IPS DF 6.9 (cell line): ENCODE results near the gene SFTA2.
"Not testable (repeated sequence)": the region's sequence is repeated elsewhere in the genome, so short reads cannot be mapped to it uniquely, and the experiment has no call there.

ENCODE experiments used
- DNase-seq: peaks from one replicate; pipeline ENCODE4 v3.0.0-alpha.2; 2013; ENCODE audit warnings: low read depth, low spot score
- H3K27ac ChIP-seq: one replicate; pipeline ENCODE4 v1.5.1; 2013; ENCODE audit warnings: low read length, control low read depth
- H3K27me3 ChIP-seq: 2 replicates; pipeline ENCODE4 v1.6.1; 2013; ENCODE audit warnings: mild to moderate bottlenecking, low read length; ENCODE audit not compliant: control insufficient read depth, insufficient read depth
- H3K36me3 ChIP-seq: 2 replicates; pipeline ENCODE4 v1.6.1; 2013; ENCODE audit warnings: low read length; ENCODE audit not compliant: control insufficient read depth, insufficient read depth
- H3K4me1 ChIP-seq: 2 replicates; pipeline ENCODE4 v1.6.1; 2013; ENCODE audit warnings: low read length; ENCODE audit not compliant: control insufficient read depth, insufficient read depth
- H3K4me3 ChIP-seq: 2 replicates; pipeline ENCODE4 v1.5.1; 2013; ENCODE audit warnings: mild to moderate bottlenecking, low read length
- H3K9me3 ChIP-seq: 2 replicates; pipeline ENCODE4 v1.6.1; 2013; ENCODE audit warnings: low read length, inconsistent platforms; ENCODE audit not compliant: control insufficient read depth, insufficient read depth
- WGBS: extraction: QIAGEN DNeasy Blood & Tissue Kit; methylation state at CpG from one replicate; pipeline ENCODE4 v1.1.7; 2013; ENCODE audit warnings: mixed read lengths, missing lambda C conversion rate; ENCODE audit not compliant: insufficient read length, insufficient coverage; 5-methylcytosine and 5-hydroxymethylcytosine counted together

The SFTA2 gene

GRCh38 chr6:30927080-30927479, 4.9 kb downstream of the SFTA2 start:
- H3K9me3 ChIP-seq, H3K4me3 ChIP-seq: not testable (repeated sequence)

GRCh38 chr6:30926644-30927043, 5.3 kb downstream of the SFTA2 start:
- no peak overlapping the region for H3K27ac ChIP-seq
- peaks cover 5% of the 10 kb centered on the region; the same call in 1 of the 2 replicates for H3K36me3 ChIP-seq
- no peaks in the 10 kb centered on the region for H3K27me3 ChIP-seq
- H3K4me1 ChIP-seq, result peaks cover 2% of the 10 kb centered on the region; the same call in 1 of the 2 replicates
- no CpG with 5 or more reads among the region's 4 CpGs for WGBS
- no peak for DNase-seq
- no peaks in the 10 kb centered on the region for H3K9me3 ChIP-seq
- no peak overlapping the region for H3K4me3 ChIP-seq

More at GRCh38 chr6:30927080-30927479, 4.9 kb downstream of the SFTA2 start:
- H3K36me3 ChIP-seq, H3K27me3 ChIP-seq, H3K4me1 ChIP-seq, DNase-seq, H3K27ac ChIP-seq: not testable (repeated sequence)
- WGBS, result no CpG with 5 or more reads among the region's 3 CpGs

GRCh38 chr6:30924040-30924627, 7.8 kb downstream of the SFTA2 start:
- DNase-seq, H3K9me3 ChIP-seq, H3K4me1 ChIP-seq, H3K27ac ChIP-seq, H3K27me3 ChIP-seq, H3K4me3 ChIP-seq: not testable (repeated sequence)
- H3K36me3 ChIP-seq, result peaks cover 17% of the 10 kb centered on the region
- WGBS, result no CpG with 5 or more reads among the region's 9 CpGs

GRCh38 chr6:30922447-30922852, 9.5 kb downstream of the SFTA2 start:
- Histone ChIP-seq H3K4me1 (peaks cover 2% of the 10 kb centered on the region; the same call in 1 of the 2 replicates), H3K9me3 (no peaks in the 10 kb centered on the region), H3K36me3 (peaks cover 17% of the 10 kb centered on the region), H3K27ac (no peak overlapping the region), H3K4me3 (no peak overlapping the region), H3K27me3 (no peaks in the 10 kb centered on the region)
- WGBS, result no CpG with 5 or more reads among the region's 7 CpGs
- no peak for DNase-seq

- H3K27me3 ChIP-seq, result no peaks in the 10 kb centered on the region
- no peak for DNase-seq
- H3K9me3 ChIP-seq, result no peaks in the 10 kb centered on the region
- no peak overlapping the region for H3K4me3 ChIP-seq
- no peak overlapping the region for H3K27ac ChIP-seq
- H3K4me1 ChIP-seq, result peaks cover 3% of the 10 kb centered on the region; the same call in 1 of the 2 replicates
- peaks cover 17% of the 10 kb centered on the region for H3K36me3 ChIP-seq
- WGBS, result no CpG with 5 or more reads among the region's 8 CpGs
Observed at GRCh38 chr6:30918670-30919069, 13.3 kb downstream of the SFTA2 start.

GRCh38 chr6:30917487-30917886, 14.5 kb downstream of the SFTA2 start:
- Histone ChIP-seq H3K4me3 (no peak overlapping the region), H3K27me3 (no peaks in the 10 kb centered on the region), H3K36me3 (peaks cover 17% of the 10 kb centered on the region), H3K27ac (no peak overlapping the region), H3K4me1 (peaks cover 3% of the 10 kb centered on the region; the same call in 1 of the 2 replicates), H3K9me3 (no peaks in the 10 kb centered on the region)
- no peak for DNase-seq
- WGBS, result no CpG with 5 or more reads among the region's 8 CpGs

- no peak overlapping the region for H3K4me3 ChIP-seq
- no peaks in the 10 kb centered on the region for H3K9me3 ChIP-seq
- H3K27me3 ChIP-seq, result no peaks in the 10 kb centered on the region
- H3K27ac ChIP-seq, result no peak overlapping the region
- WGBS, result no CpG with 5 or more reads among the region's 7 CpGs
- peaks cover 17% of the 10 kb centered on the region for H3K36me3 ChIP-seq
- peaks cover 1% of the 10 kb centered on the region; the same call in 1 of the 2 replicates for H3K4me1 ChIP-seq
- no peak for DNase-seq
Observed at GRCh38 chr6:30917041-30917440, 14.9 kb downstream of the SFTA2 start.

- Histone ChIP-seq H3K36me3 (peaks cover 16% of the 10 kb centered on the region), H3K4me3 (no peak overlapping the region), H3K27me3 (no peaks in the 10 kb centered on the region), H3K9me3 (no peaks in the 10 kb centered on the region), H3K27ac (no peak overlapping the region), H3K4me1 (peaks cover 1% of the 10 kb centered on the region; the same call in 1 of the 2 replicates)
- WGBS, result no CpG with 5 or more reads among the region's 5 CpGs
- peak; percentile 41 for DNase-seq
Observed at GRCh38 chr6:30915591-30915946, 16.4 kb downstream of the SFTA2 start.

GRCh38 chr6:30914854-30915590, 16.9 kb downstream of the SFTA2 start:
- peaks cover 14% of the 10 kb centered on the region for H3K36me3 ChIP-seq
- H3K9me3 ChIP-seq, result no peaks in the 10 kb centered on the region
- no peak for DNase-seq
- no CpG with 5 or more reads among the region's 17 CpGs for WGBS
- H3K4me3 ChIP-seq, result no peak overlapping the region
- H3K4me1 ChIP-seq, result peaks cover 1% of the 10 kb centered on the region; the same call in 1 of the 2 replicates
- no peaks in the 10 kb centered on the region for H3K27me3 ChIP-seq
- no peak overlapping the region for H3K27ac ChIP-seq

GRCh38 chr6:30914076-30914853, 17.7 kb downstream of the SFTA2 start, which contains the start of gene VARS2:
TSS of gene VARS2 (plus strand) at chr6:30914238. CDS start at chr6:30914837, 599 bp downstream.
- Histone ChIP-seq H3K4me1 (peaks cover 1% of the 10 kb centered on the region; the same call in 1 of the 2 replicates), H3K27ac (no peak within 1 kb of the TSS), H3K36me3 (peaks cover 9% of the 10 kb centered on the region), H3K27me3 (no peaks in the 10 kb centered on the region), H3K4me3 (peak within 1 kb of the TSS; percentile 57; the same call in 1 of the 2 replicates), H3K9me3 (no peaks in the 10 kb centered on the region)
- WGBS, result no CpG with 5 or more reads among the region's 52 CpGs
- DNase-seq, result peak; percentile 58
